Mesenchymal stem cell (in vitro differentiated cells and primary cell): ENCODE measurements around the gene SLAMF8.

ENCODE experiments used
- DNase-seq: peaks from one replicate; pipeline ENCODE4 v3.0.0-alpha.2; 2013
- H2AFZ ChIP-seq: one replicate; pipeline ENCODE4 v1.6.1; 2013; ENCODE audit warnings: low read depth, mild to moderate bottlenecking, control low read depth, inconsistent platforms, low read length, moderate library complexity
- H2AK5ac ChIP-seq: 2 replicates; pipeline ENCODE4 v1.6.1; 2013; ENCODE audit warnings: low read length, moderate library complexity, mild to moderate bottlenecking, inconsistent platforms; ENCODE audit not compliant: severe bottlenecking
- H2BK120ac ChIP-seq: one replicate; pipeline ENCODE4 v1.6.1; 2013; ENCODE audit warnings: low read depth, mild to moderate bottlenecking, inconsistent platforms, low read length, moderate library complexity
- H2BK12ac ChIP-seq, 2 experiments: one replicate each; pipeline ENCODE4 v1.6.1; 2013; ENCODE audit warnings: inconsistent platforms in 2 of 2, low read length in 2 of 2, mild to moderate bottlenecking in 2 of 2, moderate library complexity in 2 of 2, control low read depth in 1 of 2
- H2BK15ac ChIP-seq: one replicate; pipeline ENCODE4 v1.6.1; 2013; ENCODE audit warnings: mild to moderate bottlenecking, low read depth, inconsistent platforms; ENCODE audit not compliant: poor library complexity, severe bottlenecking
- H2BK5ac ChIP-seq: 2 replicates; pipeline ENCODE4 v1.6.1; 2013; ENCODE audit warnings: low read depth, mild to moderate bottlenecking, low read length, control low read depth, inconsistent platforms; ENCODE audit not compliant: poor library complexity, severe bottlenecking
- H3K14ac ChIP-seq, 2 experiments: one replicate each; pipeline ENCODE4 v1.6.1; 2013; ENCODE audit warnings: inconsistent platforms in 2 of 2, low read length in 2 of 2, control low read depth in 1 of 2, mild to moderate bottlenecking in 1 of 2, moderate library complexity in 1 of 2
- H3K18ac ChIP-seq, 2 experiments: one replicate each; pipeline ENCODE4 v1.6.1; 2013; ENCODE audit warnings: inconsistent platforms in 2 of 2, low read length in 2 of 2, control low read depth in 1 of 2, low read depth in 1 of 2, mild to moderate bottlenecking in 1 of 2
- H3K23ac ChIP-seq, 2 experiments: one replicate each; pipeline ENCODE4 v1.6.1; 2013; ENCODE audit warnings: inconsistent platforms in 2 of 2, low read length in 2 of 2, mild to moderate bottlenecking in 2 of 2, moderate library complexity in 2 of 2, control low read depth in 1 of 2
- H3K27ac ChIP-seq: 2 replicates; pipeline ENCODE4 v1.5.1; 2013; ENCODE audit warnings: mild to moderate bottlenecking, moderate library complexity, low read length, control low read depth, inconsistent platforms; ENCODE audit not compliant: poor library complexity, severe bottlenecking
- H3K27me3 ChIP-seq, 2 experiments: 2 replicates each; pipeline versions ENCODE4 v1.6.1 to v1.7.0; 2013; ENCODE audit warnings: low read length in 2 of 2, mild to moderate bottlenecking in 2 of 2, moderate library complexity in 2 of 2, control low read depth in 1 of 2, inconsistent platforms in 1 of 2; ENCODE audit not compliant: control insufficient read depth in 1 of 2, insufficient read depth in 1 of 2
- H3K36me3 ChIP-seq, 2 experiments: 2 replicates each; pipeline versions ENCODE4 v1.6.1 to v1.7.0; 2013; ENCODE audit warnings: low read length in 2 of 2, control low read depth in 1 of 2, inconsistent platforms in 1 of 2, low read depth in 1 of 2, mild to moderate bottlenecking in 1 of 2; ENCODE audit not compliant: insufficient read depth in 2 of 2, control insufficient read depth in 1 of 2
- H3K4ac ChIP-seq, 2 experiments: one replicate each; pipeline ENCODE4 v1.6.1; 2013; ENCODE audit warnings: inconsistent platforms in 2 of 2, low read length in 2 of 2, mild to moderate bottlenecking in 2 of 2, moderate library complexity in 2 of 2, control low read depth in 1 of 2, low read depth in 1 of 2
- H3K4me1 ChIP-seq: 2 replicates; pipeline ENCODE4 v1.6.1; 2013; ENCODE audit warnings: low read depth, low read length, control low read depth; ENCODE audit not compliant: control insufficient read depth, insufficient read depth
- H3K4me2 ChIP-seq: 2 replicates; pipeline ENCODE4 v1.6.1; 2013; ENCODE audit warnings: low read length, mild to moderate bottlenecking, inconsistent platforms; ENCODE audit not compliant: poor library complexity, severe bottlenecking
- H3K4me3 ChIP-seq, 2 experiments: 2 replicates each; pipeline versions ENCODE4 v1.5.1 to v1.7.0; 2013; ENCODE audit warnings: low read length in 2 of 2, mild to moderate bottlenecking in 2 of 2, control low read depth in 1 of 2, low read depth in 1 of 2; ENCODE audit not compliant: insufficient read depth in 1 of 2
- H3K79me1 ChIP-seq: replicated peaks from 2 replicates; pipeline ENCODE4 v1.6.1; 2013; ENCODE audit warnings: mild to moderate bottlenecking, control low read depth, low read length, inconsistent platforms; ENCODE audit not compliant: poor library complexity, severe bottlenecking
- H3K9ac ChIP-seq: 2 replicates; pipeline ENCODE4 v1.7.0; 2013; ENCODE audit warnings: mild to moderate bottlenecking, low read length, moderate library complexity
- H3K9me3 ChIP-seq: 2 replicates; pipeline ENCODE4 v1.7.0; 2013; ENCODE audit warnings: mild to moderate bottlenecking, low read length; ENCODE audit not compliant: control insufficient read depth
- H4K8ac ChIP-seq: one replicate; pipeline ENCODE4 v1.6.1; 2013; ENCODE audit warnings: inconsistent platforms, mild to moderate bottlenecking, low read length, moderate library complexity
- H4K91ac ChIP-seq: one replicate; pipeline ENCODE4 v1.6.1; 2013; ENCODE audit warnings: mild to moderate bottlenecking, low read length, inconsistent platforms
- WGBS: methylation state at CpG from one replicate; pipeline ENCODE4 v1.1.7; 2013; ENCODE audit warnings: mixed read lengths; 5-methylcytosine and 5-hydroxymethylcytosine counted together

SLAMF8 gene

DNA sequence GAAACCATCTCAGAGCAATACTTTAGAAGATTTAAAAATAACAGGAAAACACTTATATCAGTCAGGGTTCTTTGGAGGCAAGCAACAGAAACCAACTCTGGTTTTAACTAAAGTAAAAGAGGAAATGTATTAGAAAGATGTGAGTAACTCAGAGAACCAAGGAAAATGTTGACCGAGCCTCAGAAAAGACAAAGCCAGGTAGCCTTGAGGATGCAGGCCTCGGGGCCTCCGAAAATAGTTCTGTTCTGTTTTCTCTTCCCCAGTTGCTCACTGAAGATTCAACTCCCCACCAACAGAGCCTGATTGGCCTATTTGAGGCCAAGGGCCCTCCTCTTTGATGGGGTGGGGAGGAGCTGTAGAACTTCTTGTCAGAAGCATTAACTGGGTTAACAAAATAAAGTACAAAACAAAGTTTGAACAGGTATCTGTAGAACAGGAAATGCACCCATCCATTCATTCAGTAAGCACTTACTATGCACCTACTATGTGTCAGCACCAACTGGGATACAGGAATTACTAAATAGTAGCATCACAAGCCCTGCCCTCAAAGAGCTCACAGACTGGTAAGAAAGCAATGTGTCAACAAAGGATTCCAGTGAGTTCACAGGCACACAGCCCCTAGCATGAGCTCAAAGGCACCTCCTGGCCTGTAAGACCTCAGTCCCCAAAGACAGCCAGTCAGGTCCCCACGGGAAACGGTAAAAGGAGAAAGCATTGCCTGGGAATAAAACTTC lies 12.6 kb downstream of the SLAMF8 start:
- no peak overlapping the region for H3K9ac ChIP-seq
- H3K14ac ChIP-seq, result no peak overlapping the region
- H3K18ac ChIP-seq, result no peak overlapping the region
- no peak overlapping the region for H3K23ac ChIP-seq
- no peak overlapping the region for H2AK5ac ChIP-seq
- H2BK120ac ChIP-seq, result no peak overlapping the region
- H4K8ac ChIP-seq, result no peak overlapping the region
- H3K27ac ChIP-seq, result peak overlapping the region; percentile 15
- no peak overlapping the region for H3K4me2 ChIP-seq
- no peaks in the 10 kb centered on the region for H3K27me3 ChIP-seq
- H3K9me3 ChIP-seq, result no peaks in the 10 kb centered on the region
- no peak overlapping the region for H3K4me3 ChIP-seq
- WGBS, result 96% methylated on average over 5 of the region's 5 CpGs
- no peak overlapping the region for H2BK15ac ChIP-seq
- H3K36me3 ChIP-seq, result peaks cover 0 to 3% of the 10 kb centered on the region in 2 experiments
- peaks cover 26% of the 10 kb centered on the region for H3K4me1 ChIP-seq
- H2BK12ac ChIP-seq, result no peak overlapping the region
- no peak overlapping the region for H3K4ac ChIP-seq
- no peak overlapping the region for H4K91ac ChIP-seq
- DNase-seq, result no peak
- no peak overlapping the region for H2BK5ac ChIP-seq
- H3K79me1 ChIP-seq, result no peaks in the 10 kb centered on the region
- no peak overlapping the region for H2AFZ ChIP-seq

DNA sequence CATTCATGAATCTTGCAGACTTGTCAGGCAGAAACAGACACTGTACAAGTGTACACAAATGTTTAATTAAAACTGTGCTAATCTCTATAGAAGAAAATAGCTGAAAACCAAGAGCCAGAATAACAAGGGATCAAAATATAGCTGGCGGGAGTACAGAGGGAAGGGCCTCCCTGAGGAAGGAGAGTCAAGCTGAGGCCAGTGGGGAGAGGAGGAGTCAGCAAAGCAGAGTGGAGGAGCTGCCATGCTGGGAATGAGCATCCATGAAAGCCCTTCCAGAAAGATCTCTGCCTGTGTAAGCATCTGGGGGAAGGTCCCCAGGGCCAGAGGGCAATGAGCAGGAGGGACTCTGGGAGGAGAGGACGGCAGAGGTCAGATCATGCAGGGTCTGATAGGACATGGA lies 15.1 kb downstream of the SLAMF8 start:
- H2BK12ac ChIP-seq, result no peak overlapping the region
- no peak overlapping the region for H4K91ac ChIP-seq
- no peak overlapping the region for H2AK5ac ChIP-seq
- H3K23ac ChIP-seq, result no peak overlapping the region
- H3K18ac ChIP-seq, result peak overlapping the region in 1 of 2 experiments; percentile 23
- 80% methylated on average over 2 of the region's 2 CpGs for WGBS
- no peak overlapping the region for H3K27ac ChIP-seq
- H3K4me2 ChIP-seq, result no peak overlapping the region
- H3K4me3 ChIP-seq, result no peak overlapping the region
- no peak overlapping the region for H3K14ac ChIP-seq
- no peak overlapping the region for H2BK5ac ChIP-seq
- H2BK120ac ChIP-seq, result no peak overlapping the region
- H3K79me1 ChIP-seq, result no peaks in the 10 kb centered on the region
- no peaks in the 10 kb centered on the region for H3K36me3 ChIP-seq
- H3K9me3 ChIP-seq, result no peaks in the 10 kb centered on the region
- no peak overlapping the region for H3K4ac ChIP-seq
- peaks cover 30% of the 10 kb centered on the region for H3K4me1 ChIP-seq
- no peak overlapping the region for H3K9ac ChIP-seq
- no peak for DNase-seq
- H2BK15ac ChIP-seq, result no peak overlapping the region
- H4K8ac ChIP-seq, result no peak overlapping the region
- H2AFZ ChIP-seq, result no peak overlapping the region
- peaks cover 0 to 6% of the 10 kb centered on the region in 2 experiments for H3K27me3 ChIP-seq

DNA sequence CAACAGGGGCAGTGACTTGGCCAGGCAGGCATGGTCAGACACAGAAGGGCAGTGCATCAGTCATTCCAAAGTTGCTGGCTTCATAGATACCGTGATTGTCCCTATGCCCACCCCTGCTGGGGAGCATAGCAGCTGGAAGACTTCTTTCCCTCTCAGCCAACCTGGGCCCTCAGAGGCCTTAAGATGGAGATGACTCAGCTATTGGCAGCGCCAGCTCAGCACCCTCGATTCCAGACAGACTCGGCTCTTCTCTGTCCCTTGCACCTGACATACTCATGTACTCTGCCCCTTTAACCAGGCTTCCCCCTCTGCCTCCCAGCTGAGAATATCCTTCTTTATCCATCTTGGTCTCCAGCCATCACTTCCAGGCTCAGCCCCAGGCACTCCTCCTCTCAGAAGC lies 16.8 kb downstream of the SLAMF8 start:
- no peak overlapping the region for H2AK5ac ChIP-seq
- no peak overlapping the region for H2BK120ac ChIP-seq
- H2AFZ ChIP-seq, result no peak overlapping the region
- no peaks in the 10 kb centered on the region for H3K36me3 ChIP-seq
- no peak overlapping the region for H2BK12ac ChIP-seq
- H3K4me1 ChIP-seq, result peaks cover 28% of the 10 kb centered on the region
- H4K8ac ChIP-seq, result no peak overlapping the region
- no peaks in the 10 kb centered on the region for H3K9me3 ChIP-seq
- H4K91ac ChIP-seq, result no peak overlapping the region
- no peak overlapping the region for H3K4me3 ChIP-seq
- DNase-seq, result no peak
- H3K27me3 ChIP-seq, result peaks cover 0 to 6% of the 10 kb centered on the region in 2 experiments
- H3K14ac ChIP-seq, result no peak overlapping the region
- no peak overlapping the region for H3K23ac ChIP-seq
- H2BK5ac ChIP-seq, result no peak overlapping the region
- WGBS, result 84% methylated on average over 4 of the region's 4 CpGs
- no peak overlapping the region for H3K4me2 ChIP-seq
- H3K18ac ChIP-seq, result no peak overlapping the region
- H3K27ac ChIP-seq, result no peak overlapping the region
- no peak overlapping the region for H2BK15ac ChIP-seq
- no peak overlapping the region for H3K9ac ChIP-seq
- H3K79me1 ChIP-seq, result no peaks in the 10 kb centered on the region
- H3K4ac ChIP-seq, result no peak overlapping the region

DNA sequence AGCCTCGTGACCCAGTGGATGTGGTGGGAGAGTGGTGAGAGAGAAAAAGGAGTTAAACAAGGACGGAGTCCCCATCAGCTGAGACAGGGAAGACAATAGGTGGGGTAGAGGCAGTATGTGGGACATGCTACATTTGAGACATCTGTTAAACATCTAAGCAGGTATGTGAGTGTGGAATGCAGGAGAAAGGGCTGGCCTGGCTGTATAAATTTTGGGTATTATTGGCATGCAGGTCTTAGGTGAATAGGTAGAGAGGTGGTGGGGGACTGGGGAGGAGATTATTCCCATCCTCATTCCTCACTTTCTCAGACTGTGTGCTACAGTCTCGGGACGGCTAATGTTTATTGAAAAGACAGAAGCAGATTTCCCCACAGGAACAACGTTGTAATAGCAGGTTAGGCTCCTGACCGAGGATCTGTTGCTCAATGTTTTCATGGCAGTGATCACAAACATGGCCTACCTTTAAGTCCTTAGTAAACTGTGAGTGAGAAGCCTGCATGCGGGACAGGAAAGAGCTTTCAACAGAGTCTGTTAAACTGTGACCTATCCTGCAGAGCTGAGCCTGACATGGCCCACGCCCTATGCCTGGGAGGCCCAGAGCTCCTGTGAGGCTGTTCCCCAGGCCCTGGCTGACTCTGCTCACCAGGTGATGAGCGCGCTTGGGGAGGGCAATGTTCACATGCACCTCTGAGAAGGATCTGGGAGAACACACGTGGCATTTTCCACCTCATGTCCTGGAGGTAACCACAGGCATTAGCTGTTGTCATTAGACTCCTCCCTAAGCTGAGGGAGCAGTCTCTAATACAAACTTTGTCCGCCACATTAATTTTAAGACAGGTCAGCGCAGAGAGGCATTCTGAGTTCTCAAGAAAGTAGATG lies 19.3 kb downstream of the SLAMF8 start:
- H2BK5ac ChIP-seq, result no peak overlapping the region
- no peak overlapping the region for H2AFZ ChIP-seq
- no peak overlapping the region for H3K9ac ChIP-seq
- H3K4ac ChIP-seq, result no peak overlapping the region
- H3K4me3 ChIP-seq, result no peak overlapping the region
- H3K79me1 ChIP-seq, result peaks cover 2% of the 10 kb centered on the region
- no peak overlapping the region for H2BK120ac ChIP-seq
- no peak overlapping the region for H2BK12ac ChIP-seq
- WGBS, result 85% methylated on average over 13 of the region's 13 CpGs
- no peak overlapping the region for H2AK5ac ChIP-seq
- no peak overlapping the region for H3K14ac ChIP-seq
- no peaks in the 10 kb centered on the region for H3K36me3 ChIP-seq
- H3K9me3 ChIP-seq, result no peaks in the 10 kb centered on the region
- H3K4me2 ChIP-seq, result no peak overlapping the region
- H3K27ac ChIP-seq, result no peak overlapping the region
- no peak overlapping the region for H4K91ac ChIP-seq
- DNase-seq, result no peak
- H3K18ac ChIP-seq, result peak overlapping the region in 1 of 2 experiments; percentile 51
- no peak overlapping the region for H3K23ac ChIP-seq
- peaks cover 17% of the 10 kb centered on the region for H3K4me1 ChIP-seq
- H3K27me3 ChIP-seq, result peaks cover 0 to 6% of the 10 kb centered on the region in 2 experiments
- H2BK15ac ChIP-seq, result no peak overlapping the region
- no peak overlapping the region for H4K8ac ChIP-seq
